ENCODE results near the gene CDHR5.

- TF ChIP-seq CTCF (IDR thresholded peaks at IDR 0.05) (no peak), POLR2A (IDR thresholded peaks at IDR 0.05) (no peak)
Observed at GRCh38 chr11:612961-613300, 11.8 kb downstream of the CDHR5 start.

All from ovary (tissue), 3 donors.